ENCODE measurements around the gene GEMIN5. TPM values are rescaled to one million over a fixed set of nuclear protein-coding genes. Genes with fewer than 3 reads are reported as not detected.

The GEMIN5 gene
- total and polyA plus RNA-seq, 8 donors: 10.2 to 24.7 (median 22.7) TPM

DNA sequence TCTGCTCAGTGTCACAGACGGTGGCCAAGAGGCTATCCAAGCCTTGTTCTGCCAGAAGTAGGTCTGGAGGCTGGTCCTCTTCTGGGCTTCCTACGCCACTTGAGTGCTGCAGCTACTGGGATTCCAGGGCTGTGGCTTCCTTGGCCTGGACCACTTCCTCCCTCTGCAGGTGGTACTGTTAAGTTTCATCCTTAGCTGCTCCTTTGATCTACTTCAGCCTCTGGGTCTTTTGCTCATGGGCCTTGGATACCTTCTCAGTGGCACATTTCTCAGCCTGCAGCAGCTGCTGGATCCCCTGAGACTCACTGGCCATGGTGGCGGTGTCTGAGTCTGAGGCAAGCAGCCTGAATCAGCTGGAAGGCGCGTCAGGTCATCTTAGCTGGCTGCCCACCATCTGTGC is 69.3 kb downstream of the GEMIN5 start:
- peak; percentile 62 for ATAC-seq
- TF ChIP-seq, protein P1, sequence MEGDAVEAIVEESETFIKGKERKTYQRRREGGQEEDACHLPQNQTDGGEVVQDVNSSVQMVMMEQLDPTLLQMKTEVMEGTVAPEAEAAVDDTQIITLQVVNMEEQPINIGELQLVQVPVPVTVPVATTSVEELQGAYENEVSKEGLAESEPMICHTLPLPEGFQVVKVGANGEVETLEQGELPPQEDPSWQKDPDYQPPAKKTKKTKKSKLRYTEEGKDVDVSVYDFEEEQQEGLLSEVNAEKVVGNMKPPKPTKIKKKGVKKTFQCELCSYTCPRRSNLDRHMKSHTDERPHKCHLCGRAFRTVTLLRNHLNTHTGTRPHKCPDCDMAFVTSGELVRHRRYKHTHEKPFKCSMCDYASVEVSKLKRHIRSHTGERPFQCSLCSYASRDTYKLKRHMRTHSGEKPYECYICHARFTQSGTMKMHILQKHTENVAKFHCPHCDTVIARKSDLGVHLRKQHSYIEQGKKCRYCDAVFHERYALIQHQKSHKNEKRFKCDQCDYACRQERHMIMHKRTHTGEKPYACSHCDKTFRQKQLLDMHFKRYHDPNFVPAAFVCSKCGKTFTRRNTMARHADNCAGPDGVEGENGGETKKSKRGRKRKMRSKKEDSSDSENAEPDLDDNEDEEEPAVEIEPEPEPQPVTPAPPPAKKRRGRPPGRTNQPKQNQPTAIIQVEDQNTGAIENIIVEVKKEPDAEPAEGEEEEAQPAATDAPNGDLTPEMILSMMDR (IDR thresholded peaks at IDR 0.05): no peak
- no peak for DNase-seq
- intact Hi-C loops (cut with DNase I): no loop called here
- Histone ChIP-seq H3K27me3 (no peaks in the 10 kb centered on the region), H3K27ac (no peak overlapping the region), H3K36me3 (peaks cover 0 to 96% of the 10 kb centered on the region in 2 donors), H3K9me3 (no peaks in the 10 kb centered on the region), H3K4me3 (no peak overlapping the region), H3K4me1 (peaks cover 10 to 25% of the 10 kb centered on the region in 2 donors)

DNA sequence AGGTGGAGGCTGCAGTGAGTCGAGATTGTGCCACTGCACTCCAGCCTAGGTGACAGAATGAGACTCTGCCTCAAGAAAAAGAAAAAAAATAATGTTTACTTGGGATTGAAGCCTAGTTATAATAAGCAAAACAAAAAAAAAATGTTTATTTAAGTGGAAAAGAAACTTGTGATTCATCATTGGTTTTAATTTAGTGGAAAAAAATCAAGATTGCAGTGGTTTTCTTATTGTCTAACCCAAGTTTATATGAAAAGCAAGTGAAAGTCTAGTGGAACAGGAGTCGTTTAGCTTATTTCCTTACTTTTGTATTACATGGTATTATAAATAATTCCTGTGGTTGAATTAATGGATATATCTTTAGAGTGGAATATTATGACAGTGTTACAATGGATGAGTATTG is 71.2 kb downstream of the GEMIN5 start:
- H3K27ac ChIP-seq: no peak overlapping the region
- DNase-seq: no peak
- no peak for ATAC-seq
- intact Hi-C loops (cut with DNase I): no loop called here
- no peak overlapping the region for H3K4me3 ChIP-seq
- H3K36me3 ChIP-seq: peaks cover 0 to 85% of the 10 kb centered on the region in 2 donors
- no peaks in the 10 kb centered on the region for H3K9me3 ChIP-seq
- TF ChIP-seq, protein P1 (IDR thresholded peaks at IDR 0.05): no peak
- peaks cover 18 to 40% of the 10 kb centered on the region in 2 donors for H3K4me1 ChIP-seq
- H3K27me3 ChIP-seq: no peaks in the 10 kb centered on the region

DNA sequence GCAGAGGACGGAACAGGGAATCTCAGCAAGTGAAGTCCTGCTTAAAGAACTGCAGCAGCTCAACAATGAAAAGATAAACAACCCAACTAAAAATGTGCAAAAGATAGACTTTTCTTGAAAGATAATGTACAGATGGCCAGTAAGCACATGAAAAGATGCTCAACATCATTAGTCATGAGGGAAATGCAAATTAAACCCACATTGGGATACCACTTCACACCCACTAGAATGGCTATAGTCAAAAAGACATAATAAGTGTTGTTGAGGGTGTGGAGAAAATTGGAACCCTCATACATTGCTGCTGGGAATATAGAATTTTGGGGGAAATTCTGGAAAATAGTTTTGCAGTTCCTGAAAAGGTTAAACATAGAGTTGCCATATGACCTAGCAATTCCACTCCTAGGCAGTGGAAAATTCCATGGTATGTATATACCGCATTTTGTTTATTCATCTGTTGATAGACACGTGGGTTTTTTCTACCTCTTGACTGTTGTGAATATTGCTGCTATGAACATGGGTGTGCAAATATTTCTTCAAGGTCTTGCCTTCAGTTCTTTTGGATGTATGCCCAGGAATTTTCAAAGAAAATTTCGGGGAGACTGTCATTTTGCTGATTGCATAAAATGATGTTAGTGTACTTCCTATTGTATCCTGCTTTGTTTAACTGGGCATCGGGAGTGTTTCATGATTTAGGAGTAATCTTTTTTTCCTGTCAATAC is 72.4 kb downstream of the GEMIN5 start:
- ATAC-seq (no peak), DNase-seq (no peak)
- intact Hi-C loops (cut with DNase I): no loop called here
- peaks cover 29 to 52% of the 10 kb centered on the region in 2 donors for H3K4me1 ChIP-seq
- no peaks in the 10 kb centered on the region for H3K27me3 ChIP-seq
- peak overlapping the region in 1 of 2 donors; percentile 18 for H3K27ac ChIP-seq
- no peaks in the 10 kb centered on the region for H3K9me3 ChIP-seq
- TF ChIP-seq, protein P1 (IDR thresholded peaks at IDR 0.05): no peak
- no peak overlapping the region for H3K4me3 ChIP-seq
- H3K36me3 ChIP-seq: peaks cover 0 to 73% of the 10 kb centered on the region in 2 donors

DNA sequence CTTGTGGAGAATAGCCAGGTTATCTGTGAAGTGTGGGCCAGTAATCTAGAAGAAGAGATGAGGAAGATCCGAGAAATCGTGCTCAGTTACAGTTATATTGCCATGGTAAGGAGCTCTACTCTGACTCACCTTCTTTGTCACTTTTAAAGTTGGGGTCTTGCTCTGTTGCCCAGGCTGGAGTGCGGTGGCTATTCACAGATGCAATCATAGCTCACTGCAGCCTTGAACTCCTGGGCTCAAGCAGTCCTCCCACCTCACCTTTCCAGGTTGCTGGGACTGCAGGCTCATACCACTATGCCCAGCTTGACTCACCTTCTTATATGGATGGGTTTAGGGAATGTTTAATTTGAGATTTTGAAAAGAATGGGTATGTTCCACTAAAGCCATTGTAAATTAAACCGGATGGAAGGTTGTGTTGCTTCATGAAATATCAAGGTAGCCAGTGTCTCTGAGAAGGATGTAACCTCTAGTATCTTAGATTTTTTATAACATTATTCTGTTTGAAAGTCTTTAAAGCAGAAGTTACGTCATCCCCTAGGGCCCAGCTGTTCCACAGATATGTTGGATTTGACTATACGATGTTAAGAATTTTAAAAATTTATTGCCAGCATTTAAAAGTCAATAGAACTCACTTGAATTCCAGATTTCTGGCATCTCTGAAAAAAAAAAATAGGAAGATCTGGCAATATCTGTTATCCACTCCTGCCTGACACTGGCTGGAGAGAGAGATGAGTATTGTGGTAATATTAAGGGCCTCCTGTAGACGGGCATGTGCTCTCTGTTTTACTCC is 74.5 kb downstream of the GEMIN5 start:
- intact Hi-C loops (cut with DNase I): no loop called here
- ATAC-seq (no peak), DNase-seq (no peak)
- Histone ChIP-seq H3K9me3 (no peaks in the 10 kb centered on the region), H3K27ac (peak overlapping the region in 1 of 2 donors; percentile 39), H3K4me1 (peaks cover 33 to 66% of the 10 kb centered on the region in 2 donors), H3K36me3 (peaks cover 0 to 52% of the 10 kb centered on the region in 2 donors), H3K27me3 (no peaks in the 10 kb centered on the region), H3K4me3 (no peak overlapping the region)
- TF ChIP-seq, protein P1 (IDR thresholded peaks at IDR 0.05): no peak

DNA sequence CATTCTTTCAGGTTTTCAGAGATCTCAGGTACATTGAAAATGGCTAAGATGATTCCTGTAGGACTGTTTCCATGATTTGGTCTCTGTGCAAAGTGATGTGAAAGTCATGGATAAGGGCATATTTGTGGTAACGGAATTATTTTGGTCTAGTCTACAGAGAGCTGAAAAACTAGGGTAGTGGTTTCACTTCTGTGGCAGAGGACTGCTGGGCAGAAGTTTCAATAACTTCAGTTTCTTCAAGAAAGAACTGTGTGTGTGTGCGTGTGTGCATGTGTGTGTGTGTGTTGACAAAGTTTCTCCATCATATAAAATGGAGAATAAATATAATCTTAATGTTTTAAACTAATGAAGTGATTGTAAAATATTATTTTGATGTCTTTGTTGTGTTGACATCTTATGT is 75.2 kb downstream of the GEMIN5 start:
- H3K4me3 ChIP-seq: no peak overlapping the region
- TF ChIP-seq, protein P1 (IDR thresholded peaks at IDR 0.05): no peak

More for the DNA sequence above, 75.2 kb downstream of the GEMIN5 start:
- intact Hi-C loops (cut with DNase I): no loop called here
- DNase-seq: no peak
- no peak for ATAC-seq
- H3K27ac ChIP-seq: peak overlapping the region; percentile 15 to 39
- no peaks in the 10 kb centered on the region for H3K27me3 ChIP-seq
- H3K4me1 ChIP-seq: peaks cover 33 to 66% of the 10 kb centered on the region in 2 donors
- no peaks in the 10 kb centered on the region for H3K9me3 ChIP-seq
- peaks cover 0 to 45% of the 10 kb centered on the region in 2 donors for H3K36me3 ChIP-seq
